GM19372 (cell line): ENCODE data around the gene SNAPC2.
A peak's percentile ranks its signal among the peaks of the same experiment; 100 is the strongest.
"Not testable (repeated sequence)": the region's sequence is repeated elsewhere in the genome, so short reads cannot be mapped to it uniquely, and the experiment has no call there.

Experiments used
- ATAC-seq: cut with Tn5 transposase; IDR thresholded peaks from one replicate; pipeline ENCODE4 v1.9.1; 2021; ENCODE audit warnings: mild to moderate bottlenecking, low read depth, moderate library complexity; ENCODE audit not compliant: unreplicated experiment

SNAPC2 gene

DNA sequence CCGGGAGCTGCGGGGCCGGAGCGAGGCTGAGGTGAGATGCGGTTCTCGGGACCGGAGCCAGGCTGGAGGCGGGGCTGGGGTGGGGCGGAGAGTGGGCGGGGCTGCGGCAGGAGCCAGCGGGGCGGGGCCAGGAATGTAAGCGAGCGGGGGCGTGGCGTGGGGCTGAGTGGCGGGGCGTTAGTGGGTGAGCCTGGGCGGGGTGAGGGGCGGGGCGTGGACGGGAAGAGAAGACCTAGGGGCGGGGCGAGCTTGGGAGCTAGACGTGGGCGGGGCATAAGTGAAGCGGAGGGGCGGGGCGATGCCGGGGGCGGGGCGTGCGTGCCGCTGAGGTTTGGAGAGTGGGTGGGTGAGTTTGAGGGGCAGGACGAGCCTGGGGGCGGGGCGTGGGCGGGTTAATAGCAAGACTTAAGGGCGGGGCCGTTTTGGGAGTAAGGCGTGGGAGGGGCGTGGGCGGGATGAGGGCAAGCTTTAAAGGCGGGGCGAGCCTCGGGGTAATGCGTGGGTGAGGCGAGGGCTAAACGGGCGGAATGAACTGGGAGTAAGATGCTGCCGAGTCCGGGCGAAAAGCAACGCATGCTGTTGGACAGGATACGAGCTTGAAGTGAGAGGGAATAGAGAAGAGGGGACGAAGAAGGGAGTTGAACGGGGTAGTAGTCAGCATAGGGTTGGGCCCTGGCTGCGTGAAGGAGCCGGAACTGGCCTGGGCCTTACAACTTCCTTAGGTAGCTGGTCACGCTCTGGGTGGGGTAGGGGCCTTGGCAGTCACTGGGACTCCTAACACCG lies 572 bp downstream of the SNAPC2 start:
- peak; percentile 46 for ATAC-seq

DNA sequence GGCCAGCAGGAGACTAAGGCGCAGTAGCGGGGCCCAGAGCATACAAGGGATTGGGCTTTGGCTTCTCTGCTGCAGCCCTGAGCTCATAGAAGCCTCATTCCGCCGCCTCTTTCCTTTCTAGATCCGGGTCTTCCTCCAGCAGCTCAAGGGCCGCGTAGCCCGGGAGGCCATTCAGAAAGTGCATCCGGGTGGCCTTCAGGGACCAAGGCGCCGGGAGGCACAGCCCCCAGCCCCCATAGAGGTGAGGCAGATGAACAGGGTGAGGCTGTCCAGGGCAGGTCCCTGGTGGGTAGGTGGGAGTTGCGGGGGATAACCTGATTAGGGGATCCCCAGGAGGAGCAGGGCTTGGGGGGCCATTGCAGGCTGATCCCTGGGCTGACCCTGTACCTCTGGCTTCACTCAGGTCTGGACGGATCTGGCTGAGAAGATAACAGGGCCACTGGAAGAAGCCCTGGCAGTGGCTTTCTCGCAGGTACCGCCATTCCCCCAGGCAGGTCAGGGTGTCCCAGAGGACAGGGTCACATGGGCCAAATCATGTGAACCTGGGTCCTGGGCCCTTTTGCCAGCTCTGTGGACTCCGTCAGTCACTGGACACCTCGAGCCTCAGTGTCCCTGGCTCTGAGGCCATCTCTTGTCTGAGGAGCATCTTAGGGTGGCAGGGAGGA lies 1.3 kb downstream of the SNAPC2 start:
- ATAC-seq: no peak

DNA sequence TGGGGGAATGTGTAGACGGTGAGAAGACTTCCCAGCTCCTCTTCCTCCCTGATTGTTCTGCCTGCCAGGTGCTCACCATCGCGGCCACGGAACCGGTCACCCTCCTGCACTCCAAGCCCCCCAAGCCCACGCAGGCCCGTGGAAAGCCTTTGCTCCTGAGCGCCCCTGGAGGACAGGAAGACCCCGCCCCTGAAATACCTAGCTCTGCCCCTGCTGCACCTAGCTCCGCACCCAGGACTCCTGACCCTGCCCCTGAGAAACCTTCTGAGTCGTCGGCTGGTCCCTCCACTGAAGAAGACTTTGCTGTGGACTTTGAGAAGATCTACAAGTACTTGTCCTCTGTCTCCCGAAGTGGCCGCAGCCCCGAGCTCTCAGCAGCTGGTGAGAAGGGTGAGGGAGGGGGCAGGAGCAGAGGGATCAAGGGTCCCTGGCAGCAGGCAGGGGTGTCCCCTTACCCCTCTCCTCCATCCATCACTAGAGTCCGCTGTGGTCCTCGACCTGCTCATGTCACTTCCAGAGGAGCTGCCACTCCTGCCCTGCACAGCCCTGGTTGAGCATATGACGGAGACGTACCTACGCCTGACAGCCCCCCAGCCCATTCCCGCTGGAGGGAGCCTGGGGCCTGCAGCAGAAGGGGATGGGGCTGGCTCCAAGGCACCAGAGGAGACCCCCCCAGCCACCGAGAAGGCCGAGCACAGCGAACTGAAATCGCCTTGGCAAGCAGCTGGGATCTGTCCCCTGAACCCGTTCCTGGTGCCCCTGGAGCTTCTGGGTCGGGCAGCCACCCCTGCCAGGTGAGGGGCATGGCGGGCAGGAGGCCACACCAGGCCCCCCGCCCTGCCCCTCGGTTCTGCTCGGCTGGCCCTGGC lies 2.1 kb downstream of the SNAPC2 start:
- no peak for ATAC-seq

DNA sequence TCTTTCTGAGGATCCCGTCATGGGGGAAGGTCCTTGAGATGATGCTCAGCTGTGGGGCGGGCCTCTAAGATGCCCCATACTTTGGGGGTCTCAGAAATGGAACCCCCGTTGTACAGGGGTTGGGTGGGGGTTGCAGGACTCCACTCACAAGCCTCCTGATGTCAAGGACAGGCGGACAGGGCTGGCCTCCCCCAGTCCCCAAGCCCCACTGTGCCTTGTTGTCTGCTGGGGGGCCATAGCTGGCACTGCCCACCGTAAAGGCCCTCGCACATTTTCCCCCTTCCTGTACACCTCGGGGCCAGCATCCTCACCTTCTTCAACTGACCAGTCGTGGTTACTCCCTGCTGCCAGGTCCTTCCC lies 2.7 kb downstream of the SNAPC2 start:
- no peak for ATAC-seq

DNA sequence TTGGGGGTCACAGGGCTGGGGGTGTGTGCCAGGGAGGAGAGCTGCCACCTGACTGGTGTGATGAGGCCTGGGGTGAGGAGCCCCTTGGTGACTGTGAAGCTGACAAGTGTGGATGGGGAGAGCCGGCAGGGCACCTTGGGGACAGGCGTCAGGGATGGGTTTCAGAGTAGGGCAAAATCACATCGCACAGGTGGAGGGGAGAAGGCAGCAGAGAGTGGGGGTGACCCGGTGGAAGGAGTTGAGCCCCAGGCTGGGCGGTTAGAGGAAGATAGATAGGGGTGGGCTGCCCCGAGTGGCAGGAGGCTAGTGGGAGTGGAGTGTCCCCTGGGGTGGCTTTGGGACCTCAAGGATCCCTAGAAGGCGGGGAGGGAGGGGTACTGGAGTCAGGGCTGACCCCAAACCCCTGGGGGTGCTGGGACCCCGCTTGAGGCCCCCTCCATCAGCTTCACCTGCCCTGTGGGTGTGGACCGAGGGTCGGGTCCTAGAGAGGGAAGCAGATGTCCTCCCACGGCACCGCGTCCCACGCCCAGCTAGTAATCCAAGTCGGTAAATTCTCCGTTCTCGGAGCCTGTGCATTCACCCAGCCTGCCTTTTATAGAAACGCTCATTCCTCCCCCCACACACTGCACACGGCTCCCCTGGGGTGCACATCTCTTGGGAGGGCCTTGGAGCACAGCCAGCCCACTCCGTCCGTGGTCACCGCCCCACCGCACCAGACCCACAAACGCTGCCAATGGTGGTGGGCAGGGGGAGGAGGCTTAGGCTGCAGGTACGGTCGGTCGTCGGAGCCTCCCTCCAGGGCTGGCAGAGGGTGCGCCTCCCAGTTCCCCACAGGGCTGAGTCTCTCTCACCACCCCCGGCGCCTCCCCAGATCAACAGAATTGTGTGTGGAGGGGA lies 3.4 kb downstream of the SNAPC2 start:
- no peak for ATAC-seq

DNA sequence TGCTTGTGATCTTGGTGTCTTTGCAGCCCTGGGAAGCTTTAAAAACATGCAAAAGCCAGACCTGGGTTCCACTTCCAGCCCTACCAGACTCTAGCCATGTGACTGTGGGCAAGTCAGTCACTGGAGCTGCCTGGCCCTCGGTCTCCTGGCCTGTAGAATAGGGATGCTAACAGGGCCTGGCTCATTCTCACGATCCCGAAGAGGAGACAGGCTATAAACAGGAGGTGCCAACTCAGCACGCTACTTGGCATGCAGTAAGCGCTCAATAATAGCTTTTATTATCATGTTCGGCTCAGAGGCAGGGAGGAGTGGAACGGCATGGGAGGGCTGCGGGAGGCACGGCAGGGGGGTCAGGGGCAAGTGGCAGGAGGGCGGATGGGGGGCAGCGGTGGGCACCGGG lies 4.1 kb downstream of the SNAPC2 start:
- ATAC-seq: no peak

DNA sequence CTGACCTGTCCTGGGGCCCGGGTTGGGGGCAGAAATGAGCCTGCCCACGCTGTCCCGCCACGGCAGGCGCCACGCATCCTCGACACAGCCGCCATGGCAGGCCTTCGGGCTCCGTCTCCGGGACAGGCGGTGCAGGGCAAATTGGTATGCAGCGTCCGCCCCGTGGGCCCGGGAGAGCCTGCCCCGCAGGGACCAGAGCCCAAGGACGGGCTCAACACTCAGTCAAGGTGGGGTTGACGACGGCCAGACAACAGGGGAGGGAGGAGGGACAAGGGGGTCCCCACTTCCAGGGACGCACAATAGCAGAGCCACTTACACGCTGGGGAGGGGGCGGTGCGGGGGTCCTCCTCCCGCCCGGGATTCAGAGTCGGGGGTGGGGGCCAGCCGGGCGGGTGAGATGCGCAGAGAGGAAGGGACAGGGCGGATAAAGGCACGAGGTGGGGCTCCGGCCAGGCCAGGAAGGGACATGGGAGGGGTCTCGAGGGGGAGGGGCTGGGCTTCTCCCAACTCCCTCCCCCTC lies 4.6 kb downstream of the SNAPC2 start:
- ATAC-seq: no peak

DNA sequence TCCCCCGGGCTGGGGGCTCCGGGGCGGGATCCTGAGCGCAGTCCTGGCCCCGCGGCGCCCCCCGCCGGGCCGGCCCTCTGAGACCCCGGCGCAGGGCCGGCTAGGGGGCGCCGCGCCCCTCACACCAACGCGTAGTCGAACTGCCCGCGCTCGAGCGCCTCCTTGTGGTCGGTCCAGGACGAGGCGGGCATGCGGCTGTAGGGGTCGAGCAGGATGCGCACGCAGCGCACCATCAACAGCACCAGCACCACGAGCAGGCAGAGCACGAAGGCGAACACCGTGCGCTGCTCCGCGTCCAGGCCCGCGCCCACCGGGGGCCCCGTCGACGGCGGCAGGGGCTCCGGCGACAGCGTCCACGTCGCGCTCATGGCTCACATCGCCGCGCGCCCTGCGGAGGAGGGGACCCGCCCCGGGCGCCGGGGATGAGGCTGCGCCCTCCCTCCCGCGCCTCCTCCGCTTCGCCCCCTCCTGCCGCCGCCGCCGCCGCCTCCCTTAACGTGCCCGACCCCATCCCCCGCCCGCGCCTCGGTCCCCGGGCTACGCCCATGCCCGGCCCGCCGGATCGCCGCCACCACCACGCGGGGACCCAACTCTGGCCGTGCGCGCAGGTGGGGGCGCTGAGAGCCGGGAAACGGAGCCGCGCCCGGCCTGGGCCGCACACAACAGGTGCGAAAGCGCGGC lies 5.2 kb downstream of the SNAPC2 start:
- ATAC-seq: no peak

DNA sequence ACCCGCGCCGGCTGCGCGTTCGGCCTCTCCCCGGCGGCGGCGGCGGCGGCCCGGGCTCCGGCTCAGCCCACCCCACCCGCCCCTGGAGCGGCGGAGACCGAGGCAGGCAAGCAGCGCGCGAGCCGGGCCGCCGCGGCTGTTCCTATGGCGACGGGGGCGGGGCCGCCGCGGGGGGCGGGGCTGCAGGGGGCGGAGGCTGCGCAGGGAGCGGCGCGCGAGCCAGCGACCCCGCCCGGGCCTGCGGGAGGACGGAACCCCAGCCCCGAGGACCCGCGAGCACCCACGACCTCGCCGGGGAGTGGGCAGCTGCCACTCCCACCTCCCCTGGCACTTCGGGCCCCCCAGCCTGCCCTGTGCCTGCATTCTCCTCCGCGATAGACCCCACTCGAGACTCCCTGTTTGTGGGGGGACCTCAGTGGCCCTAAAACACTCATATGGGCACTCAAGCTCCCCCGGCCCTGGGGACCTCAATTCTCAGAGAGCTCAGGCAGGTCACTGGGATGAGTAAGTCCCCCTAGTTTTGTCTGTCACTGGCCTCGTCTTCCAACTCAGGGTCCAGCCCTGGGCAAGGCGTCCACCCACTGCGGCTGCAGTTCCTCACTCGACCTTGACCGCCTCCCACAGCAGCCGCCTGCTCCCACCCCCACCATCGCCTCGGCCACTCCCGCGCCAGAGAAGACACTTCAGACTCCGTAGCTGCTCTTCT lies 6.0 kb downstream of the SNAPC2 start, which contains the start of gene CTXN1:
CTXN1 (minus strand) TSS at position 115 of the 706 bp plus-strand sequence. CDS start 597 bp downstream, outside the sequence.
- ATAC-seq: no peak

DNA sequence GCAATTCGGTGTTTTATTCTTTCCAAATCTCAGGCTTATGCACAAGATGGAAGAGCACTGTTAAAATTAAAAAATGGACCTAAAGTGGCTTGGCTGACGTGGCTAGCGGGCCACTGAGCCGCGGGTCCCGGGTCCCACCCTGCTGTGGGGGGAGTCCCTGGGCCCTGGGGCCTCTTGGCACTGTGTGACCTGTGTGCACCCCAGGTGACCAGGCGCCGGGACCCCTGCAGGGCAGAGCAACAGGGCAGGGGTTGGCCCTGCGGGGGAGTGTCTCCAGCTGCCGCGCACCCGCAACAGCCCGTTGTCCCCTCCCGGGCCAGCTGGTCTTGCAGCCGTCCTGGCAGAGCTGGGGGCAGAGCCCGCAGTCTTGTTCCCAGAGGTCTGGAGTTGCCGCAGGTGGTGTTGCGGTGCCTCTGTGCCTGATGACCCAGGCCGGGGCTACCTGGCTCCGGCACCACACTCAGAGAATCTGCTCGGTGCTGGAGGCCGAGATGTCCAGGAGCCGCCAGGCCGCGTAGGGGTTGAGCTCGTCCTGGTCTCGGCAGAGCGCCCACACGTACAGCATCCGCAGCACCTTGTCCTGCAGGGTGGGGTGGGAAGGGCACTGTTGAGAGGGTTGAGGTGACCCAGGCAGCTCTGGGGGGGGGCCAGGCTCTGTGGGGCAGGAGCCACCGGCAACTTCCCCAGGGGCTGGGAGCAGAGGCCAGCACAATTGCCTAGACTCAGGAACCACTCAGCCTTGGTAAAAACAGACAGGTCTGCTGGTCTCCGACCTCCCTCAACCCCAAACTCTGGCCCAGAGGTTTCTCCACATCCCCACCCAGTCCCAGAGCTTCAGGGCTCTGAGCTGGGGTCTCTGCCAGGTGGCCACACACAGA lies 6.8 kb downstream of the SNAPC2 start:
- ATAC-seq: no peak

DNA sequence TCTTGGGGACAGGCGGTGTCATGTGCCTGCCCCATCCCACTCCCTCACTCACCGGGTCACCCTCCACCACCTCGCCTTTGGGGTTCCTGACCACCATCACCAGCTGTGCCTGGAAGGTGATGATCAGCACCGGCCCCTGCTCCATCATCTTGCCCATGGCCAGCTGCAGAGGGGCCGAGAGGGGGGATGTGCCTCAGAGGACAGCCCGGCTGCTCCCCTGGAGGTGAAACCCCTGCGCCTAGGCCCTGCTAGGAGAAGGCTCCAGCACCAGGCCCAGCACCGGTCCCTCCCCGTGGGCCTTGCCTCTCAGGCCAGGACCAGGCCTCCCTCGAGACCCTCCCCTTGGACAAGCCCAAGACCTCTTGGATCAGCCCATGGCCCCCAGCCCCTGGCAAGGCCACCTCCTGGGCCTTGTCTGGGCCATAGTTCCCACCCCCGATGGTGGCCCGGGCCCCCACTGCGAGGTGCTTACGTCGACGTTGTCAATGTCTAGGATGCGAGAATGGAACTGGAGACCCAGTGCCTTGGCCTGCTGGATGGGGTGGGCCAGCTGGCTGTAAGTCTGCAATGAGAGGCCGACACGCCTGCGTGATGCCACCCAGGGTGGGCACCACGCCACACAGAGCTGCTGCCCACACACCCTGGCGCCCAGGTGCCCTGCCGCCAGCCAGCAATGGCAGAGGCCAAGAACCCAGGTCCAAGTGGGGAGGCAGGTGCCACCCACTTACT lies 7.6 kb downstream of the SNAPC2 start:
- ATAC-seq: no peak

DNA sequence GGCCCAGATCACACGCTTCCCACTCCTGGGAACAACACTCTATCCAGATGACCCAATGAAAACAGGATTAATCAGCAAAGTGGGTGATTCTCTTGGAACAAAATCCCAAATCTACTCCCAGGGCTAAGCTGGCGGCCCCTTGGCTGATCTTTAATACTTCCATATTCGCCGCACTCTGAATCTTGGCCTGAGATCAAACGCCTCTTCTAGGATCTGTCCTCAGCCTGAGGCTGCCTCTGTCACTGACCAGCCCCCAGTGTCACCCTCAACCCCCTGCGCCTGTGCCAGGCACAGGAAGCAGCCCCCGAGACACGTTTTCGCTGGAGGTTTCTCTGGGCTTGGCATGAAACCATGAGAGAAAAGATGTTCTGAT lies 8.2 kb downstream of the SNAPC2 start:
- ATAC-seq: no peak

DNA sequence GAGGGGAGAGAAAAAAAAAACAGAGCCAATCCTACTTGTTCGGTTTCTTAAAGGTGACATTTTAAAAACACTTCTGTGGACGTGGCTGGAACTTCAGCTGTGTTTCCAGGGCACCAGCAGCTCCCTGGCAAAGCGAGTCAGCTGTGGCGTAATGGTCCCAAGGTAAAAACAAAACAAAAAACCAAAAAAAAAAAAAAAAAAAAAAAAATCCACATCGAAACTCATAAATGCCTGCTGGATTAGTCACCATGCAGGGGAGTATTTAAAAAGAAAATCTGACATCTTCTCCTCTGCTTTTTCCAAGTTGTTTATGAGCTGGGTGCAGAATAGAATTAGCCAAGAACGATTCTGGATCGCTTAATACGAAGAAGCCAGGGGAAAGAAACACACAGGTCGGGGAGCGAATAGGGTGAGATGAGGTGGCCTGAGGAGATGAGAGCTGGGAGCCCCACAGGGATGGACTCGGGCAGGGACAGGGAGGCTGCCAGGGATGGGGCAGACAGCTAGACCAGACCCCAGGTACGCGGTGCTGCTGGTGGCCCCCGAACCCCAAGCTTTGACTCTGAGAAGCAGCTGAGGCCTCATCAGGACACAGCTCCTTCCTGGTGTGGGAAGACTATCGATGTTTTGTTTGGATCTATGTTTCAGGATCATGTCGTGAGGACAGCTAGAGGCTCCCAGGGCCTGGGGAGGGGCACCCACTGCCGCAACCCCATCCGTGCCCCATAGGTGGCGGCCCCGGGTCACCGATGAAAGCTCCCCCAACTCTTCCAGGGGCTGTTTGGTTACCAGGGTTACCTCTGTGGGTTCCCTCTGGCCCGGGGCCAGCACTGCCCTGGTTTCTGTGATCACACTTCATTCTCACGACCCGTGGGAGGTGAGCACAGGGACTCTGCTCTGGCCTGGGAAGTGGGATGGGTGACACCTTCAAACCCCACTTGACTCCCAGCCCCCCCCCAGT lies 8.9 kb downstream of the SNAPC2 start:
- no peak for ATAC-seq

DNA sequence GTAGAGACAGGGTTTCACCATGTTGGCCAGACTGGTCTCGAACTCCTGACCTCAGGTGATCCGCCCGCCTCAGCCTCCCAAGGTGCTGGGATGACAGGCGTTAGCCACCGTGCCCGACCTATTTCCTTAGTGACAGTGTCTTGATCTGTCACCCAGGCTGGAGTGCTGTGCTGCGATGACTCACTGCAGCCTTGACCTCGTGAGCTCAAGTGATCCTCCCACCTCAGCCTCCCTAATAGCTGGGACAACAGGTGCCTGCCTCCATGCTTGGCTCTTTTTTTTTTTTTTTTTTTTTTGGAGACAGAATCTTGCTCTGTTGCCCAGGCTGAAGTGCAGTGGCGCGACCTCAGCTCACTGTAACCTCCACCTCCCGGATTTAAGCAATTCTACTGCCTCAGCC lies 9.9 kb downstream of the SNAPC2 start:
- not testable (repeated sequence) for ATAC-seq

DNA sequence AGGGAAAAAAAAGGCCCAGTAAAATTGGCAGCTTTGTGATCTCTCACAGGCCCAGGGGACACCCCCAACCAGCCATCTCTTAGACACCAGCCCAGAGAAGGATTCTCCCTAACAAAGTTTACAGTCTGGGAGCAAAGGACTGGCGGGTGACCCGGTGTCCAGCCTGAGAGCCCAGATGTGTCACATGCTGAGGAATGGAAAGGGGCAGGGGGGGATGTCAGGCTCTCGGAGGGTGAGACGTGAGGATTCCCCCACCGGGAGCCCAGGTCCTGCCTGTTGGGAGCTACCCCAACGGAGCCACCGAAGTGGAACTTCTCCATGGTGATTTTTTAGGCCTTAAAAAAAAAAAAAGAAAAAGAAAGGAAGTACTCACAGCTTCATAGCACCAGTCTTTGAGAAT lies 10.6 kb downstream of the SNAPC2 start:
- ATAC-seq: no peak
